ENCODE data around the gene EIF2D.
"Not testable (repeated sequence)": the region's sequence is repeated elsewhere in the genome, so short reads cannot be mapped to it uniquely, and the experiment has no call there.

The EIF2D gene

DNA sequence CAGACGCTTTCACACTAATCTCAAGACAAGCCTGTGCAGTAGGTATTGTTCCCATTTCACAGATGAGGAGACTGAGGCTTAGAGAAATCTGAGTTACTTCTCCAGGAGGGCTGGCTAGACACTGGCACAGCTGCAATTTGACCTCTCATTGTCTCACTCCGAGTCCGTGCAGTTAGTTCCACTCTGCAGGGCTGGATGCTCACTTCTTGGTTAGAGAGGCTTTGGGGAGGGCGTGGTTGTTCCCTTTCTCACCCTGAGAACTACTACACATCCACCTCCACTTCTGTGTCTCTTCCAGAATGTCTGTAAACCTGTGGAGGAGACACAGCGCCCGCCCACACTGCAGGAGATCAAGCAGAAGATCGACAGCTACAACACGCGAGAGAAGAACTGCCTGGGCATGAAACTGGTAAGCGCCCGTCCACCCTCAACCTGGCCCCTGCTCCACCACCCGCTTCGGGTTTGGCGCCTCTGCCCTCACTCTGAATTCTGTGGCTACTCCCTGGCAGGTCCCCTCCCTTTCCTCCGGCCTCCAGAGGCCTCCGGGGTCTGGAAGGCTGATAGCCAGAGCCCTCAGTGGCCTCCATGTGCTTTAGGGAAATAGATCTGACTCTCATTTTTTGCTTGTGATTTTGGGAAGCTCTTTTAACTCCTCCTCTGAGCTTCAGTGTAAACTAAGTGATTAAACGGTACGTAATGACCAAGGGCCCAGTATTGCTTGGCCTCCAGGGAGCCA, 29.1 kb downstream of the EIF2D start:
- Mint-ChIP-seq H3K4me1 (peaks cover 100% of the 10 kb centered on the region), H3K27ac (peak overlapping the region; percentile 91 to 98), H3K27me3 (no peaks in the 10 kb centered on the region), H3K4me3 (peak overlapping the region; percentile 77 to 85), H3K9me3 (no peaks in the 10 kb centered on the region)
- DNase-seq: peak; percentile 52 to 57
- no peak for ATAC-seq

DNA sequence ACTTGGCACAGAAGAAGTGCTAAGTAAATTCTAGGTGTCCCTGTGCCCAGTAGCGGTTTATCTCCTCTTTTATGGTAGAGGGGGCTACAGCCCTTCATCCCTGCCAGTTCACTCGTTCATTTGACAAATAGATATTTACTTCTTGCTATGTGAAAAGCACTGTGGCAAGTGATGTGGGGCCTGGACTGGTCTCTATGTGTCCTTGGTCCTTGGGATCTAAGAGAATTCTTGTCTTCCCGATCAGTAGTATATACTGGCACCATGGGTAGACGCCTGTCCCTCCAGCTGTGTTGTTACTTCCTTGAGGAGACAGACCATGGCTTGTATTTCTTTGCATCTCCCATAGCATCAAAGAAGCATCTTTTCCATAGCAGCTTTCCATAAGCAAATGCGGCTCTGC, 29.7 kb downstream of the EIF2D start:
- H3K9me3 Mint-ChIP-seq: no peaks in the 10 kb centered on the region
- peak overlapping the region; percentile 91 to 99 for H3K27ac Mint-ChIP-seq
- peaks cover 100% of the 10 kb centered on the region for H3K4me1 Mint-ChIP-seq
- H3K4me3 Mint-ChIP-seq: peak overlapping the region; percentile 77 to 85
- H3K27me3 Mint-ChIP-seq: no peaks in the 10 kb centered on the region
- no peak for ATAC-seq
- no peak for DNase-seq

DNA sequence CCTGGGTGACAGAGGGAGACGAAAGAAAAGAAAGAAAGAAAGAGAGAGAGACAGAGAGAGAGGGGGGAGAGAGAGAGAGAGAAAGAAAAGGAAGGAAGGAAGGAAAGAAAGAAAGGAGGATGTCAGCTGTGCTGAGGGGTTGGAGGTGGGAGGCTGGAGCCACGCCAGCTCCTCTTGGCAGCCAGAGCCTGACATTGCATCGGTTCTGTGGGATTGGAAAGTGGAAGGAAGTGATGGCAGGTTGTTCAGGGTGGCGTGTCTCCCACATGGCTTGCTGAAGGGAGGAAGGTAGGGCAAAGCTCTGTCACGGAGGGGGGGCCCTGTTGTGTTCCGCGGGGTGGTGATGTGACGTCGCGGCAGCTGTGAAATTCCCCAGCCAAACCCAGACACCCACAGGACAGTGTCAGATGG, 30.7 kb downstream of the EIF2D start:
- ATAC-seq: no peak
- Mint-ChIP-seq H3K4me3 (peak overlapping the region; percentile 89 to 93), H3K27ac (peak overlapping the region; percentile 99 to 100), H3K4me1 (peaks cover 100% of the 10 kb centered on the region), H3K27me3 (no peaks in the 10 kb centered on the region), H3K9me3 (no peaks in the 10 kb centered on the region)
- DNase-seq: peak in 1 of 2 donors; percentile 66

DNA sequence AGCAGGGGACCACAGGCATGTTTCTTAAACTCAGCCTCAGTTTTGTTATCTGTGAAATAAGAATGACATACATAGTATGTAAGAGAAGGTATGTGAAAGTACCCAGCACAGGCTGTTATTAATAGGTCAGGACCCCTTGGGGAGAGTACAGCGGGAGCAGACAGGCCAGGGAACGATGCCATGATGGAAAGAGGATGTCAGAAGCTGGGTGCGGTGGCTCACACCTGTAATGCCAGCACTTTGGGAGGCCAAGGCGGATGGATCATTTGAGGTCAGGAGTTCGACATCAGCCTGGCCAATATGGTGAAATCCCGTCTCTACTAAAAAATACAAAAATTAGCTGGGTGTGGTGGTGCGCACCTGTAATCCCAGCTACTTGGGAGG, 31.2 kb downstream of the EIF2D start:
- peaks cover 100% of the 10 kb centered on the region for H3K4me1 Mint-ChIP-seq
- H3K27ac Mint-ChIP-seq: peak overlapping the region; percentile 99 to 100
- not testable (repeated sequence) for ATAC-seq, DNase-seq, H3K9me3 Mint-ChIP-seq, H3K27me3 Mint-ChIP-seq
- H3K4me3 Mint-ChIP-seq: peak overlapping the region; percentile 89 to 93

DNA sequence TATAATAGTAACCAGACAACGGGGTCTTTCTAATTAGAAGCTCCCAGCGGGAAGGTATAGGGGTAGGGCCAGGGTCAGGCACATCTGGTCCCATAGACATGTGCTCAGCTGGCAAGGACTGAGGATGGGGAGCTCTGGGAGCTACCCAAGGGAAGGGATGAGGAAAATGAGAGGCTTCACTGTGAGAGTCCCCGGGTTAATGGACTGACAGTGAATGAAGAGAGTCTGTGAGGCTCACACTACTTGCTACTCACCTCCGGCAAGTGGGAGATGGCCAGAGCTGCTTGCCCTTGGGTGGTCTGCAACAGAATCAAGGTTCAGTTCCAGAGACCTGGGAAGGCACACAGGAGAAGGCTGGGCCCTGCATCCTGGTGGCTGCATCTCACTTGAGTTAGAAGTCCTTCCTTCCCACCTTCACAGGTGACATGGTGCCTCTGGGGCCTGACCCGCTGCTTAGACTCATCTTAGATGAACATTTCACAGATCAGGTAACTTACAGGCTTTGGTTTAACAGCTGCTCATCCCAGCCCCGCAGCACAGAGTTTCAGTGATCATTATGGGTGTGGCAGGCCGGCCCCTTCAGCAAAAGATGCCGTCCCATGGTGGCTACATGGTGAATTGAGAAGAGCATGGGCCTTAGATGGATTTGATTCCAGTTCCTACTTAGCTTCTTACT, 31.7 kb downstream of the EIF2D start:
- no peak for ATAC-seq
- DNase-seq: peak in 1 of 2 donors; percentile 42
- Mint-ChIP-seq H3K27me3 (no peaks in the 10 kb centered on the region), H3K27ac (peak overlapping the region; percentile 99 to 100), H3K4me3 (peak overlapping the region; percentile 89 to 93), H3K4me1 (peaks cover 100% of the 10 kb centered on the region), H3K9me3 (no peaks in the 10 kb centered on the region)

DNA sequence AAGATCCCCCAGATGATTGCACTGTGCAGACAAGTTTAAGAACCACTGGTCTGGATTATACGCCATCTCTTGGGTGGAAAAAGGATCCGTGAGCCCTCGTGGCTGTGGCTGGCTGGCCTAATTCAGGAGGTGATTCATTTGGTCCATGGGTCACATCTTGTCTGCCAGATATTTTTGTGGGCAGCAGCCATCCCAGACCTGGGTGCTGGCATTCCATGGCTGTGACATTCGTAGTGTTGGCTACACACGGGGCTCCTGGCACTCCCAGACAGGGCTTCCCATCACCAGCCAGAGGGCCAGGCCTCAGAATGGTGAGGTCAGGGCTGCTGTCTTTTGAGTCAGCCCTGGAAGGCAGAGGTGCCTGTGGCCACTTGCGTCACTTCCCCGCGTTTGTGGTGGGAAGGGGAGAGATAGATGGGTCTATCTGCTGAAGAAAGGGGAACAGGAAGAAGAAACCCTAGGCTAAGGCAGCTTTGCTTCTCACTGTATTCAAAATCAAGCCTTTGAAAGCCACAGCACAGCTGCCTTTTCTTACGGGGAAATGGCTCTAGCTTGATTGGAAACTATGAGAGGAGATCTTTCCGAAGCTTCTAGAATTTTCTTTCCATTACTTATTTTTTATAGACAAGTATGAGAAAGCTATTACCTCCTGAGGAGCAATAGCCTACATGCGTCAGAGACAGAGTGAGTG, 32.4 kb downstream of the EIF2D start:
- H3K27me3 Mint-ChIP-seq: no peaks in the 10 kb centered on the region
- peak overlapping the region; percentile 89 to 93 for H3K4me3 Mint-ChIP-seq
- ATAC-seq: peak; percentile 79
- DNase-seq: peak; percentile 86 to 95
- H3K9me3 Mint-ChIP-seq: no peaks in the 10 kb centered on the region
- H3K4me1 Mint-ChIP-seq: peaks cover 100% of the 10 kb centered on the region
- peak overlapping the region; percentile 99 to 100 for H3K27ac Mint-ChIP-seq

DNA sequence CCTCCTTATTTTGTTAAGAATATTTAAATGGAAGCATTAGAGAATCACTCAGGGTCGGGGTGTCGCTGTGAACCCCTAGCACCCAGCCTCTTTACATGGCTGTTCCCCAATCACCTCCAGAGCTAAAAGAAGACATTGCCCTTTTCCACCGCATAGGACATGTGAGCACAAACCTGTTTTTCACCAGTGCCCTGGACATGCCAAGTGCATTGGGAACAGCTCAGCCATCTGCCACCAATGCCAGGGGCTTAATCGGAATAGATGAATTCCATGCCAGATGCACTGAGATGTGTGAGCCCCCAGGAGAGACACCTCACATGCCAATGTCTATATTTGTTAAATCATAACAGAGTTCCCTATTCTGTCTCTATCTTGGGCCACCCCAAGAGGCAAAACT, 33.3 kb downstream of the EIF2D start:
- Mint-ChIP-seq H3K27me3 (no peaks in the 10 kb centered on the region), H3K4me1 (peaks cover 100% of the 10 kb centered on the region), H3K9me3 (no peaks in the 10 kb centered on the region), H3K27ac (peak overlapping the region; percentile 99 to 100), H3K4me3 (peak overlapping the region; percentile 89 to 93)
- DNase-seq: no peak
- ATAC-seq: no peak

DNA sequence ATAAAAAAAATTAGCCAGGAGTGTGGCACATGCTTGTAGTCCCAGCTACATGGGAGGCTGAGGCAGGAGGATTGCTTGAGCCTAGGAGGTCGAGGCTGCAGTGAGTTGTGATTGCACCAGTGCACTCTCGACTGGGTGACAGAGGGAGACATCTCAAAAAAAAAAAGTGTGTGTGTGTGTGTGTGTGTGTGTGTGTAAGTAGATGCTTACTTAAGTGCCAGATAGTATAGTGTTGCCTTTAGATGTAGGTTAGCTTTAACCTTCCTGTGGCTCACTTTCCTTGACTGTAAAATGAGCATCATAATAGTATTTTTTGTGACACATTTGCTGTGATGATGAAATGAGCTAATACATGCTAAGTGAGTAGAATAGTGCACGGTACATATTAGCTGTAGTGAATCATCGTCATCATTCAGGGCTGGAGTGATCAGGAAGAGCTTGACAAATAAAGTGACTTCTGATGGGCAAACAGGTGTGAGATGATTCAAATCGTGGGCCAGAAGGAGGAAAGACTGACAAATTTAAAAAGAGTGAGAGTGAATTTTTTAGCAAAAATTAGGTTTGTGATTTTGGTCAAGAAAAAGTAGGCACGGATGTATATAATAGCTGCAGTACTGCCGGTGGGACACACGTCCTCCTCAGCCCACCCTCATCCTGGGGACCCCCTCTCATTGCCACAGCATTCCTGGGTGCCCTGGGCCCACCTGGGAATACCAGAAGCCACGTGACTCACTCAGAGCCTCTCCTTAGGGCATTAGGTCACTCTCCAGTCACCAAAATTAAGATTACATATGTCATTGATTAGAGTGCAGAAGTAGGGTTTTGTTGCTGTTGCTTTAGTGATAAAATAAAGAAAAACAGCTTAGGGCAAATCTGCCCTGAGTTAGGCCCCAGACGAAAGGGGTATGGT, 33.9 kb downstream of the EIF2D start:
- peak overlapping the region; percentile 89 to 93 for H3K4me3 Mint-ChIP-seq
- peak overlapping the region; percentile 99 to 100 for H3K27ac Mint-ChIP-seq
- ATAC-seq (peak; percentile 70), DNase-seq (peak in 1 of 2 donors; percentile 65)
- H3K27me3 Mint-ChIP-seq: no peaks in the 10 kb centered on the region
- no peaks in the 10 kb centered on the region for H3K9me3 Mint-ChIP-seq
- peaks cover 100% of the 10 kb centered on the region for H3K4me1 Mint-ChIP-seq

DNA sequence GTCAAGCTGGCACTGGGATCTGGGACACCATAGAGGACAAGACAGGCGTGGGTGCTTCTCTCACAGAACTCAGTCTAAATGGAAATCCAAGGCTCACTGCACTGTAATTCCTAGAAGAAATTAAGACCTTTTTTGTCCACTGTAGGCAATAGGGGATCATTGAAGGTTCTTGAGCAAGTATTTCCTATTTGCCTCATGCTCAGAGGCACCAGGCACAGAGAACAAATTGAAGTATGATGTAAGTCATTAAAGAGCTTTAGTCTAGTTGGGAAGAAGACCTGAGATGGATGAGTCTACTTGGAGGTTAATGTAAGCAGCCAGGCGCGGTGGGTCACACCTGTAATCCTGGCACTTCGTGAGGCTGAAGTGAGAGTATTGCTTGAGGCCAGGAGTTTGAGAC, 34.6 kb downstream of the EIF2D start:
- DNase-seq (no peak), ATAC-seq (no peak)
- peak overlapping the region; percentile 99 to 100 for H3K27ac Mint-ChIP-seq
- no peaks in the 10 kb centered on the region for H3K9me3 Mint-ChIP-seq
- peak overlapping the region; percentile 89 to 93 for H3K4me3 Mint-ChIP-seq
- H3K27me3 Mint-ChIP-seq: no peaks in the 10 kb centered on the region
- peaks cover 100% of the 10 kb centered on the region for H3K4me1 Mint-ChIP-seq

DNA sequence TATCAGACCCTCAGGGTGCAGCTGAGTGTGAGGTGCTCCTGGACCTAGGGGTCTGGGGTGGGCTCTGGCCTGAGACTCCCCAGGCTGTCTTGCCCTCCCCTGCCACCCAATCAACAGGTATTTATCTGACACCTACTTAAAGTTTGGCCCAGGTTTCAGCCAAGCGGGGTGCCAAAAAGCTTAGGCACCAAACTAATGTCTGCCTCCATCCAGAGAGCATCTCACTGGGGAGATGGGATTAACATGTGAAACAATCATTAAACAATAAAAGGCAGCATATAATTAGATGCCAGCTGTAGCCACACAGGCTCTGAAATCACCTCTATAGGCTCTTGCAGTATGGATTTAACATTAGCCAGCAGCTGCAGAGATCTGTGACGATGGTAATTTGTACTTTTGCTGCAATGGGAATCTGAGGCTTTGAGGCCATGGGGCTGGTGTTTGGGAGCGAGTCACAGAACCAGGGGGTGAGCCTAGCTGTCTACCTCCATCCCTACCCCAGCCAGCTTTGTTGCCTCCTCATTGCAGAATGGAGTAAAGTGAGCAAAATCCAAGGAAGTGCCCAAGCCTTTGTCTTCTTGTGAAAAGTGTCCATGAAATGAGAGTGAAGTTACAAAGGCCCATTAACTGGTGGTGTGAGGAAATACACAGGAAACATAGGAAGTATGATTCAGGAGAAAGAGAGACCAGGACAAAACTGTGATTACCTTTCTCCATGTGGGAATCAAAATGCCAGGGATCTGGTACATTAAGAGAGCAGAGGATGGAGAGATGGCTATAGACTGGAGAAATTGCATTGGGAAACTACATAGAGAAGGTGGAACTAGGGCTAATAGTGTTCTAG, 36.1 kb downstream of the EIF2D start:
- H3K27ac Mint-ChIP-seq: peak overlapping the region; percentile 74 to 91
- H3K4me1 Mint-ChIP-seq: peaks cover 100% of the 10 kb centered on the region
- H3K27me3 Mint-ChIP-seq: no peaks in the 10 kb centered on the region
- H3K4me3 Mint-ChIP-seq: peak overlapping the region; percentile 70 to 77
- DNase-seq: no peak
- no peaks in the 10 kb centered on the region for H3K9me3 Mint-ChIP-seq
- ATAC-seq: no peak

DNA sequence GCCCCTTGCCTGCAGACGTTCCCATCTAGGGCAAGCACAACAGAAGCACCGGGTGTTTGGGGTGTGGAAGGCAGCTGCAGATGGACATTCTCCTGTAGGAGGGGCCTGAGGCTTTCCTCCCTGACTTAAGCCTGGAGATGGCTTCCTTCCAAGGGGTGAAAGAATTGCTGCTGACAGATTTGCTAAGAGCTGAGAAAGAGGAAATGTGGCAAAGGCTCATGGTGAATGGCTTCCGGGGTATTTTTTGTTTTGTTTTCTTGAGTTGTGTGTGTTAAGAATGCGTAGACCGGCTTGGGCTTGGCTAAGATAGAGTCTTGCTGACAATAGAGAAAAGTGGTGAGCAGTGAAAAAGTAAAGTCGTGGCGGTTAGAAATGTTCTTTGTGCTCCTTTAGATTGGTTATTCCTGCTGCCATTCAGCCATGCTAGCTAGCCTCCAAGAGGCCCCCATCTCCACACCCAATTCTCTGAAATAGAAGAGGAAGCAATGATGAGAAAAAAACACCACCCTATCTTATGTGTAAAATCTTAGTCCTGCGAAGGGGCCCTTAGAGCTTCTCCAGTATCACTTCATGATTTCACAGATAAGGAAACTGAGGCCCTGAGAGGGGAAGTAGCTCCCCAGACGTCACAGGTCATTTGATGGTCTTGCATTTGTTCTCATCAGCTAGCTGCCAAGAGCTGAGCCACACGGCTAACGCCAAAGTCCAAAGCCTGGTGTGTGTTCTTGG, 36.9 kb downstream of the EIF2D start:
- Mint-ChIP-seq H3K9me3 (no peaks in the 10 kb centered on the region), H3K27ac (peak overlapping the region; percentile 74 to 91), H3K4me1 (peaks cover 100% of the 10 kb centered on the region), H3K4me3 (peak overlapping the region; percentile 70 to 77), H3K27me3 (no peaks in the 10 kb centered on the region)
- peak in 1 of 2 donors; percentile 62 for DNase-seq
- ATAC-seq: peak; percentile 52

DNA sequence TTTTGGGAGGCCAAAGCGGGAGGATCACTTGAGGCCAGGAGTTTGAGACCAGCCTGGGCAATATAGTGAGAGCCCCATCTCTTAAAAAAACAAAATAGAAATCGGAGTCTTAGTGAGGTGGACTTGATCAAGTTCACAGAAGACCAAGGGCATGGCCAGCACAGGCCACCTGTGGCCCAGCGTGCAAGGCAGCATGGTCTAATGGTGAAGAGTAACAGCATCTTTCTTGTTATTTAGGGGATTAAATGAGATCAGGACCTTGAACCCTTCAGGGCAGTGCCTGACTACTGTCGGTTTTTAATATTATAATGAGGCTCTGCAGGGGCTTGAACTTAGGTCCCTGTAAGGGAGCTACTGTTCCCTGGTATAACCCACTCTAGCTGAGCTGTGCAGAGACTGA, 38.5 kb downstream of the EIF2D start:
- ATAC-seq (no peak), DNase-seq (no peak)
- Mint-ChIP-seq H3K27me3 (no peaks in the 10 kb centered on the region), H3K4me3 (peak overlapping the region; percentile 54 to 64), H3K27ac (peak overlapping the region; percentile 16 to 91), H3K4me1 (peaks cover 100% of the 10 kb centered on the region), H3K9me3 (no peaks in the 10 kb centered on the region)

DNA sequence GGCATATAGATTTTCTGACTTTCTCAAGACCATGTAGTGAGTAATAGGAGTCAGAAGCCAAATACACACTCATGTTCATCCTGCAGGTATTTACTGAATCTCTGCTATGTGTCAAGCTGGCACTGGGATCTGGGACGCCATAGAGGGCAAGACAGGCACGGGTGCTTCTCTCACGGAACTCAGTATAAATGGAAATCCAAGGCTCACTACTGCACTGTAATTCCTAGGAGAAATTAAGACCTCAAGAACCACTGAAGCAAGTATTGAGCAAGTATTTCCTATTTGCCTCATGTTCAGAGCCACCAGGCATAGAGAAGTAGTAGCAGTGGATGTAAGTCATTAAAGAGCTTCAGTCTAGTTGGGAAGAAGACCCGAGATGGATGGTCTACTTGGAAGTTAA, 38.9 kb downstream of the EIF2D start:
- DNase-seq: no peak
- peaks cover 100% of the 10 kb centered on the region for H3K4me1 Mint-ChIP-seq
- no peak for ATAC-seq
- H3K4me3 Mint-ChIP-seq: peak overlapping the region; percentile 54 to 64
- H3K27ac Mint-ChIP-seq: peak overlapping the region; percentile 16 to 91
- no peaks in the 10 kb centered on the region for H3K9me3 Mint-ChIP-seq
- no peaks in the 10 kb centered on the region for H3K27me3 Mint-ChIP-seq

DNA sequence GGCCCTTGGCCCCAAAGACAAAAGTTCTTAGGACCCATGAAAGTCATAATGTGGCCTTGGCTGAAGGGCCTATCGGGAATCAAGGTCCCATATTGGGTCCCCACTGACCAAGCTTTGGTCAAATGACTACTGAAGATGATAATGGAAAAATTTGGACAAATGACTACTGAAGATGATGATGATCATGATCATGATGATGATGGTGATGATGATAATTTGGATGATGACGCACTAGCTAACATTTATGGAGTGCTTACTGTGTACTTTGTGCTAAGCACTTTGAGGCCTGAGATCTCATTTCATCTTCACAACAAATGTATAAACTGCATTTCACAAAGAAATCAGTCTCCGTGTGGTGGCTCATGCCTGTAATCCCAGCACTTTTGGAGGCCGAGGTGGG, 39.4 kb downstream of the EIF2D start:
- DNase-seq: no peak
- no peak for ATAC-seq
- H3K4me1 Mint-ChIP-seq: peaks cover 100% of the 10 kb centered on the region
- H3K27ac Mint-ChIP-seq: peak overlapping the region; percentile 55 to 75
- H3K27me3 Mint-ChIP-seq: no peaks in the 10 kb centered on the region
- H3K4me3 Mint-ChIP-seq: peak overlapping the region; percentile 33 to 64
- no peaks in the 10 kb centered on the region for H3K9me3 Mint-ChIP-seq
